Chondrocyte (in vitro differentiated cells): ENCODE measurements around the gene MIGA1. TPM values are rescaled to one million over a fixed set of nuclear protein-coding genes. Genes with fewer than 3 reads are reported as not detected.

Experiments
- DNase-seq: peaks from one replicate; pipeline ENCODE4 v3.0.0; 2021; ENCODE audit warnings: mixed read lengths, low spot score
- H3K27ac Mint-ChIP-seq: one replicate; pipeline ENCODE4 v1.8.0; 2021; ENCODE audit warnings: mild to moderate bottlenecking, moderate library complexity, mixed read lengths; ENCODE audit not compliant: unreplicated experiment
- H3K27me3 Mint-ChIP-seq: 2 replicates; pipeline ENCODE4 v1.8.0; 2021; ENCODE audit warnings: low read depth, mixed read lengths
- H3K36me3 Mint-ChIP-seq: 2 replicates; pipeline ENCODE4 v1.8.0; 2021; ENCODE audit warnings: low read depth, mixed read lengths
- H3K4me1 Mint-ChIP-seq: 2 replicates; pipeline ENCODE4 v1.8.0; 2021; ENCODE audit warnings: low read depth, mild to moderate bottlenecking, mixed read lengths
- H3K4me3 Mint-ChIP-seq: one replicate; pipeline ENCODE4 v1.8.0; 2021; ENCODE audit warnings: mild to moderate bottlenecking, moderate library complexity, mixed read lengths; ENCODE audit not compliant: unreplicated experiment
- H3K9me3 Mint-ChIP-seq: 2 replicates; pipeline ENCODE4 v1.8.0; 2021; ENCODE audit warnings: low read depth, mixed read lengths
- CTCF ChIP-seq: fragments of 200-600 bp; sonication (generic); IDR thresholded peaks from 2 replicates; pipeline ENCODE4 v1.5.0; 2021; ENCODE audit warnings: antibody characterized with exemption, mild to moderate bottlenecking, moderate library complexity
- total RNA-seq: library from RNA; stranded (reverse); gene quantifications from 3 replicates; pipeline ENCODE4 v1.2.1, GENCODE V29; 2021

MIGA1 gene
- total RNA-seq, 1 donor from 2014 or later = 18.6 TPM

DNA sequence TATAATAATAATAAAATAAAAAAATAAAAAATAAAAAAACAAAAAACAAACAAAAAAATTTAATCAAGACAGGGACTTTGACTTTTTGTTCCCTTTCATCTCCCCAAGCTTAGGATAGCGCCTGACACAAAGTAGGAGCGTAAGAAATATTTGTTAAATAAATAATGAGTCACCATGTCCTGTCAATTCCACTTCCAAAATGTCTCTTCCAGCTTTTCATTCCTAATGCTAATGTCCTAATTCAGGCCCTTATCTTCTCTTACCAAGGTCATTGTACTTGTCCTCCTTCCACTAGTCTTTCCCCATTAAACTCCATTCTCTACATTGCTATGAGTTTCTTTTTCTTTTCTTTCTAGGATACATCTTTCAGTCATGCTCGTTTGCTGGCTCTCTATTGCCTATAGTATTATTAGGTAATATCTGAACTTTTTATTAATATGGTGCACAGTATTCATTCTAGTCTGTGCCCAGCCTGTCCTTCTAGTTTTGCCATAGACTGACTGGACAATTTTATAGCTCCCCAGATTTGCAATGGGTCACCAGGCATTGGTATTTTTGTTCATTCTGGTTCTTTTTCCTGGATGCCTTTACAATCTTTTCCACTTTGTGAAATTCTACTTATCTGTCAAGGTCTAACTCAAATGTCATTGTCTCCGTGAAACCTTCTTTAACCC is 120.3 kb downstream of the MIGA1 start:
- H3K4me1 Mint-ChIP-seq = peaks cover 25% of the 10 kb centered on the region
- DNase-seq = no peak

DNA sequence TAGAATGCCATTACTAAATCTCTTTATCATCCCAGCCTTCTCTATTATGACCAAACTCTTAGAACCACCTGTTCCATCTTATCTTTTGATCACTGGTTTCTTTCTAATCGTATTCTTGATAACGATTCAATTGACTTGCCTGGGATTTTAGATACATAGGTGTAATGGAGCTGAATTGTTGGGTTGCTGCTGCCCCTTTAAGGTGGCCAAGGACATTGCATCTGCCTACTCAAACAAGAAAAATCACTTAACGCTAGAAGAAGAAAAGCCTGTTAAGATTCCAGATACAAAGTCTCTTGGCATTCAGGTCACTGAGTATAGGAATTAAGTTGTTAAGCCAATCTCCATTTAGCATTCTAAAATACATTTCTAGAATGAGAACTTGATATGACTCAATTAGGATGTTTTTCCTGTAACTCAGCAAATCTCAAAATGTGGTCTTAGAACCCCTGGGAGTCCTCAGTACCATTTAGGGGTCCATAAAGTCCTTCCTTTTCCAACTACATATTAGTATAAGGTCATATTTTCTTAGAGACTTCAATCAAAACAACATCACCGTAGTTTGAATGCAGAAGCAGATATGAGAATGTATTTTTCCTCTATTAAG is 121.3 kb downstream of the MIGA1 start:
- peaks cover 3% of the 10 kb centered on the region for H3K9me3 Mint-ChIP-seq
- DNase-seq = no peak
- TF ChIP-seq CTCF = peak; percentile 88

More for the DNA sequence above, 120.3 kb downstream of the MIGA1 start:
- H3K27ac Mint-ChIP-seq = peak overlapping the region; percentile 62
- TF ChIP-seq CTCF = no peak
- H3K27me3 Mint-ChIP-seq = no peaks in the 10 kb centered on the region
- H3K4me3 Mint-ChIP-seq = no peak overlapping the region
- peaks cover 6% of the 10 kb centered on the region for H3K36me3 Mint-ChIP-seq
- H3K9me3 Mint-ChIP-seq = peaks cover 3% of the 10 kb centered on the region

DNA sequence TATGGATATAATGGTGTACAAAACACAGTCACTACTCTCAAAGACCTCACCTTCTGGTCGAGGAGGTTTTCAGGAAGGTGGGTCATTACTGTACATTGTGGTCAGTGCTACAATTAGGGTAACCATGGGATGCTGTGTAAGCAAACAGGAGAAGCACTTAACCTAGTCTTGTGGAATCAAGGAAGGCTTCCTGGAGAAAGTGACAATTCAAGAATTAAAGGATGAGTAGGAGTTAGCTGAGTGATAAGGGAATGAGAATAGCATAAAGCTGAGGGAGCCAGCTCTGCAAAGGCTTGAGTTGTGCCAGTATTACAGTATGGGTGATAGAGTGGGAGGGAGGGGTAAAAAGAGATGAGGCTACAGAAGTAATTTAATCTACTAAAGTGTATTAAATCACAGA is 126.2 kb downstream of the MIGA1 start:
- Mint-ChIP-seq H3K9me3 (no peaks in the 10 kb centered on the region), H3K27ac (peak overlapping the region; percentile 76), H3K4me3 (no peak overlapping the region), H3K27me3 (no peaks in the 10 kb centered on the region), H3K36me3 (peaks cover 4% of the 10 kb centered on the region), H3K4me1 (peaks cover 23% of the 10 kb centered on the region)
- no peak for TF ChIP-seq CTCF
- no peak for DNase-seq

More for the DNA sequence above, 121.3 kb downstream of the MIGA1 start:
- no peak overlapping the region for H3K27ac Mint-ChIP-seq
- peaks cover 30% of the 10 kb centered on the region for H3K4me1 Mint-ChIP-seq
- no peak overlapping the region for H3K4me3 Mint-ChIP-seq
- H3K27me3 Mint-ChIP-seq = no peaks in the 10 kb centered on the region
- peaks cover 6% of the 10 kb centered on the region for H3K36me3 Mint-ChIP-seq

DNA sequence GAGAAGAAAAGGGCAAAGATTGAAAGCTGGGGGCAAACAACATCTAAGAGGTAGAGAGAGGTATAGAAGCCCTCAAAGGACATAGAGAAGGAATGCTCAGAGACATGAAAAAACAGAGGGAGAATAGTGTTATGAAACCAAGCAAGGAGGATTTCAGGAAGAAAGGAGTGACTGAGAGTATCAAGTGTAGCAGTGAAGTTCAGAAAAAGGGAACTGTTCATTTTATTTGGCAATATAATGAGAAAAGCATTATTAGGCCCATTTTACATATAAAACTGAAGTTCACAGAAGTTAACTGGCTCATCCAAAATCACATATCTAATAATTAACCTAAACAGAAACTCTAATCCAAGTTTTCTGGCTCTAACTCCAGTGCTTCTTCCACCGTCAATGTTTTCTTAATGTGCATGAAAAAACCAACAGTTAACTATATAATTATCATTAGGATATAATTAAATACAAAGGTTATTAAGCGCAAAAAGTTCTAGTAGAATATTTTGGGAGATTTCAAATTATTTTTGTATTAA is 126.6 kb downstream of the MIGA1 start:
- peaks cover 4% of the 10 kb centered on the region for H3K36me3 Mint-ChIP-seq
- H3K9me3 Mint-ChIP-seq = no peaks in the 10 kb centered on the region
- no peak for DNase-seq
- no peaks in the 10 kb centered on the region for H3K27me3 Mint-ChIP-seq
- peak overlapping the region; percentile 76 for H3K27ac Mint-ChIP-seq
- H3K4me1 Mint-ChIP-seq = peaks cover 18% of the 10 kb centered on the region
- no peak for TF ChIP-seq CTCF
- H3K4me3 Mint-ChIP-seq = no peak overlapping the region

DNA sequence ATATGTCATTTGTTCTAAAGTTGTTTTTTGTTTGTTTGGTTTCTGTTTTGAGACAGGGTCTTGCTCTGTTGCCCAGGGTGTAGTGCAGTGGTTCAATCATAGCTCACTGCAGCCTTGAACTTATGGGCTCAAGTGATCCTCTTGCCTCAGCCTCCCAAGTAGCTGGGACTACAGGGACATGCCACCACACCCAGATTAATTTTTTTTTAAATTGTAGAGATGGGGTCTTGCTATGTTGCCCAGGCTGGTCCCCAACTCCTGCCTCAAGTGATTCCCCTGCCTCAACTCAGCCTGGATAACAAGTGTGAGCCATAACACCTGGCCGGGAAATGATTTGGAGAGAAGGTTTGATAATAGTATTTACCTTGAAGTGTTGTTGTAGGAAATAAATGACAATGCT is 127.2 kb downstream of the MIGA1 start:
- Mint-ChIP-seq H3K27me3 (no peaks in the 10 kb centered on the region), H3K36me3 (peaks cover 4% of the 10 kb centered on the region), H3K9me3 (no peaks in the 10 kb centered on the region), H3K4me1 (peaks cover 16% of the 10 kb centered on the region), H3K27ac (no peak overlapping the region), H3K4me3 (no peak overlapping the region)
- no peak for DNase-seq
- no peak for TF ChIP-seq CTCF
